Measurements from ENCODE around the gene KIF26A. TPM values are rescaled to one million over a fixed set of nuclear protein-coding genes. Genes with fewer than 3 reads are reported as not detected.
A peak's percentile ranks its signal among the peaks of the same experiment; 100 is the strongest.

Gene KIF26A
- total and polyA plus RNA-seq, 2 of the 4 experiments (the other 2 are of a cell fraction): not detected

GRCh38 chr14:104149617-104150135 lies 11.3 kb downstream of the KIF26A start:
- H3K36me3 ChIP-seq (ENCODE audit: control insufficient read depth, insufficient read depth, low read length): no peaks in the 10 kb centered on the region
- in situ Hi-C loops (cut with MboI; ENCODE audit: low sequenced_read_pairs): no loop called here

More at GRCh38 chr14:104149617-104150135, 11.3 kb downstream of the KIF26A start:
- no peak for DNase-seq
- H2AFZ ChIP-seq (replicated peaks; ENCODE audit: low read length, poor library complexity): no peak overlapping the region
- no peak overlapping the region for H3K4ac ChIP-seq (ENCODE audit: low read depth, low read length)
- H2AK5ac ChIP-seq (ENCODE audit: low read depth, low read length): no peak overlapping the region
- no peaks in the 10 kb centered on the region for H3K9me1 ChIP-seq (ENCODE audit: insufficient read depth, low read length)
- no peak overlapping the region for H3K56ac ChIP-seq (ENCODE audit: extremely low read depth, insufficient read depth, low read length)
- no CpG with 5 or more reads among the region's 12 CpGs for WGBS, 2 experiments (ENCODE audit: extremely low coverage in 2 of 2, insufficient read length in 1 of 2)
- no peak overlapping the region for H3K4me3 ChIP-seq (ENCODE audit: insufficient read depth, low read depth, low read length)
- H2AK9ac ChIP-seq (replicated peaks; ENCODE audit: low read depth, low read length, poor library complexity): no peak overlapping the region
- H3K9me3 ChIP-seq (ENCODE audit: control insufficient read depth, insufficient read depth, low read length): no peaks in the 10 kb centered on the region; the same call in 1 of the 2 replicates
- no peak overlapping the region for H2BK15ac ChIP-seq (ENCODE audit: low read depth, low read length)
- ChIA-PET CTCF (no interaction called here), POLR2A (ENCODE audit: unreplicated experiment) (no interaction called here)
- H4K91ac ChIP-seq (ENCODE audit: insufficient read depth, low read depth, low read length): no peak overlapping the region
- dilution Hi-C loops (cut with HindIII; ENCODE audit: low sequenced_read_pairs, unreplicated experiment): no loop called here
- no peaks in the 10 kb centered on the region; the same call in 1 of the 2 replicates for H3K27me3 ChIP-seq (ENCODE audit: control insufficient read depth, insufficient read depth, low read length)
- intact Hi-C loops (cut with micrococcal nuclease): no loop called here
- peak; percentile 11; the same call in 1 of the 2 replicates for ATAC-seq (ENCODE audit: low read depth)
- no peak overlapping the region for H2BK20ac ChIP-seq (ENCODE audit: low read depth, low read length)
- no peak overlapping the region for H3K27ac ChIP-seq (ENCODE audit: insufficient read depth, low read length)
- H3K9ac ChIP-seq (ENCODE audit: low read depth, low read length): no peak overlapping the region
- H3K18ac ChIP-seq (ENCODE audit: low read depth, low read length): no peak overlapping the region
- H3K79me1 ChIP-seq (ENCODE audit: low read depth in 1 of 2, low read length in 2 of 2): no peaks in the 10 kb centered on the region
- BruUV-seq (replicated peaks): no TSS peak
- H2BK120ac ChIP-seq (ENCODE audit: low read depth, low read length): no peak overlapping the region
- H3K23ac ChIP-seq (ENCODE audit: low read depth, low read length): no peak overlapping the region
- no peak overlapping the region for H2BK5ac ChIP-seq (ENCODE audit: low read depth, low read length, poor library complexity, severe bottlenecking)
- no peak overlapping the region for H3K14ac ChIP-seq (replicated peaks; ENCODE audit: low read depth, low read length)
- H3K4me2 ChIP-seq (ENCODE audit: low read depth, low read length): no peak overlapping the region
- no peak overlapping the region for H4K8ac ChIP-seq (ENCODE audit: low read depth in 2 of 2, low read length in 2 of 2)
- H3K4me1 ChIP-seq (ENCODE audit: control insufficient read depth, insufficient read depth, low read length): no peaks in the 10 kb centered on the region
- H4K5ac ChIP-seq (ENCODE audit: low read depth, low read length): no peak overlapping the region
- TF ChIP-seq CHD1 (IDR thresholded peaks at IDR 0.05; ENCODE audit: low read depth, low read length) (no peak), ELK1 (IDR thresholded peaks at IDR 0.05; ENCODE audit: borderline replicate concordance, low read depth, low read length) (no peak)
- TF ChIP-seq, protein P1, sequence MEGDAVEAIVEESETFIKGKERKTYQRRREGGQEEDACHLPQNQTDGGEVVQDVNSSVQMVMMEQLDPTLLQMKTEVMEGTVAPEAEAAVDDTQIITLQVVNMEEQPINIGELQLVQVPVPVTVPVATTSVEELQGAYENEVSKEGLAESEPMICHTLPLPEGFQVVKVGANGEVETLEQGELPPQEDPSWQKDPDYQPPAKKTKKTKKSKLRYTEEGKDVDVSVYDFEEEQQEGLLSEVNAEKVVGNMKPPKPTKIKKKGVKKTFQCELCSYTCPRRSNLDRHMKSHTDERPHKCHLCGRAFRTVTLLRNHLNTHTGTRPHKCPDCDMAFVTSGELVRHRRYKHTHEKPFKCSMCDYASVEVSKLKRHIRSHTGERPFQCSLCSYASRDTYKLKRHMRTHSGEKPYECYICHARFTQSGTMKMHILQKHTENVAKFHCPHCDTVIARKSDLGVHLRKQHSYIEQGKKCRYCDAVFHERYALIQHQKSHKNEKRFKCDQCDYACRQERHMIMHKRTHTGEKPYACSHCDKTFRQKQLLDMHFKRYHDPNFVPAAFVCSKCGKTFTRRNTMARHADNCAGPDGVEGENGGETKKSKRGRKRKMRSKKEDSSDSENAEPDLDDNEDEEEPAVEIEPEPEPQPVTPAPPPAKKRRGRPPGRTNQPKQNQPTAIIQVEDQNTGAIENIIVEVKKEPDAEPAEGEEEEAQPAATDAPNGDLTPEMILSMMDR (conservative IDR thresholded peaks at IDR 0.05; ENCODE audit: low read depth, low read length): no peak
- H4K20me1 ChIP-seq (ENCODE audit: insufficient read depth, low read length): no peaks in the 10 kb centered on the region

Data from IMR-90 (cell line).